HG03457 (cell line): ENCODE results near the gene SERPINB5.

Experiments
- ATAC-seq: cut with Tn5 transposase; IDR thresholded peaks from one replicate; pipeline ENCODE4 v1.9.1; 2021; ENCODE audit warnings: moderate number of reproducible peaks; ENCODE audit not compliant: unreplicated experiment

The SERPINB5 gene

DNA sequence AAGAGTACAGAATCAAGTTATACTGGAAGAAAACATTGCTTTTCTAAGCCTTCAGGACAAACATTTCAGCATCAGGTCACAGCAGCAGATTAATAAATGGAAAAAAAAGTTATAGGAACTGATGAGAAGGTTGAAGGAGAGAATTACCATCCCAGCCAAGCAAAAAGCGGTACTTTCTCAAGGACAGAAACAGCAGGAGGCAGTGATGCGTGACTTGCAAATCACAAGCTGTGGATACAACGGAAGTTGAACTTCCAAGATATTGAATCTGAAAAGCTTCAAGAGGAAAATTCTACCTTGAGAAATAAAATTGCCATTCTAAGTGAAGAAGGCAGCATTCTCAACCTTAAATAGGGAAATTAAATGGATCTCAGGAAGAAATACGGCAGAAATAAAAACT, 46.9 kb downstream of the SERPINB5 start:
- ATAC-seq: no peak

DNA sequence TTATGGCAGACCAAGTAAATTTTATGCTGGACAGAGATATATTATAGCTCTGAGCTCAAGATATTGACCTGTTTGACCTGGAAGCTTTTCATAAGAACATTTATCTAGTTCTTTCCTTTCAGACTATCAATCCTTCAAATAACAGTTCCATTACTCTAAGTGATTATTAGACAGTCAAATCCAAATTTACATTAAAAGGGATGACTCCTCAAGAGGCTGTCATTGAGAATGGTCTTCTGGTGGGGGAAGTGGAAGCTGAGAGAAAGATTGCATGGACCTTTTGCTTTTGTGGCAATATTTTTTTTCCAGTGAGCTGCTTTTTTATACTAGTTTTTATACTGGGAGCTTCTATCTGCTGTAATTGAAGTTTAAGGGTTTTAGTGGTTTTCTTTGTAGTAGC, 50.5 kb downstream of the SERPINB5 start:
- ATAC-seq: no peak

DNA sequence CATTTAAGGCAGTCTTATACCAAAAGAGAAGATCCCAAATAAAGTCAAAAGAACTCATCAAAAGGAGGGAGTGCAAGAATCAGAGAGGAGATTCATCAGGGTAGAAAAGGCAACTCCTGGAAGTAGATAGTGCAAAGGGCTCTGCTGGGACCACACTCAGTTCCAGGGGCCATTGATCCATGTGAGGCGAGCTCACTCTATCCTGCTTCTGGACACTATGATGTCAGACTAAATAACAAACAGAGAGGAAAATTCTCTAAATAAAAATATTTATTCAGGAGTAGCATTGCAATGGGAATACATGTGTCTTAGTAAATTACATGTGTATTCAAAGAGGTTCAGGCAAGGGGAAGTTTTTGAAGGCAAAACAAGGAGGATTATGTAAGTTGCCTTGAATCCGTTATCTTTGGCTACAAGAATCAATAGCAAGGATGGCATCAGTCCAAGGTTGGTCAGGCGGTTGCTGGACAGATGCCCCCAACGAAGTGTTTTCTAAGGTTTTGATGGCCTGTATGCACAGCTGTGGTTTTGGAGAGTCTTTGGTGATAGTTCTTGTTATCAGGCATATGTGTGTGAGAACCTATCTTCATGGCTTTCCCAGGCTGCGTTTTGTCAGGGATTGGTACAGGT, 52.2 kb downstream of the SERPINB5 start:
- no peak for ATAC-seq

DNA sequence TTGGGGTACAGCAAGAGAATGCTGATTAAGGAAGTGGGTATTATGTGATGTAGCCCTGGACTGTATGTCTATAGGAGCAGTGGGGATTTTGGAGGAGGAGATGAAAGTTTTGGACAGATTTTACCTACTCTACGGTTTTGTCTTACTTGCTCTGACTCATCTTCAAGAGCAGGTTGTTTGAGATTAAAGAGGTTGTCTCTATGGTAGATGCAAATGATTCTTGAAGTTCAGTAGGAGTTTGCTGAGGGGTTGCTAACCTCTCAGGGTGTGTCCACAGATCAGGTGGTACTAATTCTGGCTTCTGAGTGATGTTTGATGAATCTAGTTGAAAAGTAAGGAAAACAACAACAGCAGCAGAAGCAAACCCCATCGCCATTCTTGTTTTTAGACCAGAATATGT, 55.7 kb downstream of the SERPINB5 start:
- no peak for ATAC-seq

DNA sequence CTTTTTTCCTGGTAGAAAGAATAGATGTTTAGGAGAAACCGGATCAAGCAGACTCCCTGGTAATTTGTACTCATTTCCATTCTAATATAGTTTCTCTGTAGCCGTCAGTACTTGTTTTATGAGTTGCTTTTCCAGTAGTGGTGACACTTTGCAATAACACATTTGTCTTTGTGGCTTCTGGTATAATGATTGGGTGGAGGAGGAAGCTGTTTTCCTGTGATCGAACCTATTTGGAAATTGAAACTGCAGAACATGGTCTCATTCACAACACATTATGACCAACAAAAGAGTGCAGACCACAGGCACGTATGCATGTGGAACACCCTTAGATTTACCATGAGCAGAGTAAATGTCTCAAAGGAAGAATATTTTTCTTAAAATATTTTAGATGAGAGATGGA, 57.9 kb downstream of the SERPINB5 start:
- ATAC-seq: no peak

- ATAC-seq: no peak
Observed at GRCh38 chr18:63539904-63540510, 63.2 kb downstream of the SERPINB5 start.

- no peak for ATAC-seq
Observed at GRCh38 chr18:63542069-63542468, 65.3 kb downstream of the SERPINB5 start, which contains the start of gene SERPINB12. SERPINB12 (plus strand) TSS chr18:63542369; CDS start chr18:63556160, 13,791 bp downstream.

DNA sequence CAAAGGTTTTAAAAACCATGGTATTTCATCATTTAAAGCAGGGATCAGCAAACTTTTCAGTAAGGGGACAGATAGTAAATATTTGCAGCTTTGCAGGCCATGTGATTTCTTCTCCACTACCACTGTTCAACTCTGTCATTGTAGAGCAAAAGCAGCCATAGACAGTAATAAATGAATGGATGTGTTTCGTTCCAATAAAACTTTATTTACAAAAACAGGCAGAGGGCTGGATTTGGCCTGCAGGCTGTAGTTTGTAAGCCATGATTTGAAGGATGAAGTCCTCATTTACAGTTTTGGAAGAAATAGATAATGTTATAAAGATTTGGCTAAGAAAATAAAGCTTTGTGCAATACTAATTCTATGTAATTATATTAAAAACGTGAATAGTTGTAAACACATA, 67.3 kb downstream of the SERPINB5 start:
- no peak for ATAC-seq

DNA sequence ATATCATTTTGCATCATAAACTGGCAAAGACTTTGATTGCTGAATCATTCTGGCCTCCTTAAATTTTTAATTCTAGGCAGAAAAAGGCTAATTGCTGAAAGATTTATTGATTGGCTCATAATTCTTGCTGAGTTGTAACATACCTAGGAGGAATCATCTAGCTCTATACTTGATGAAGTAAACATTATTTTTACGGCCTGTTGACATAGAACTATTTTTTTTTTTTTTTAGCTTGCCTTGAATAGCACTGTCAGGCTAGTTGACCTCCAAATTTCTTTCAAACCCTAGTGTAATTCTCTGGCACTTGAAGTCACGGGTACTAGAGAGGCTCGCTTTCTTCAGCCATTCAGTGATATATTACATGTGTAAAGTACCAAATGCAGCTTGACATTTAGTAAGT, 68.2 kb downstream of the SERPINB5 start:
- ATAC-seq: no peak

DNA sequence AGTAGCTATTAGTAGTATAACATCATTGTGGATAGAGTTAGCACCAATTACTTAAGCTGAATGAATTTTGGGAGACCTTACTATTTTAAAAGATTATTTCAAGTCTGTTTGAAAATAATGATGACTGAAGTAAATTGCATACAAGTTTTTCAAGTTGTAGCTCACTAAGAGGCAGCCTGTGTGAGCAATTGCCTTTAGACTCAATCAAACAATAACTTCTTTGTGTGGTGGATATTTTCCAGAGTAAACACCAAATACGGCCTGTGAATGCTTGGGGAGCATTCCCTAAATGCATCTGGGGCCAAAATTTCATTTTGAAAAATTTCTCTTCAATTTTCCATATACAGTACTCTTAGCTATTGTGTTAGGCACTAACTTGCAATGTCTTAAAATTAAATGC, 73.3 kb downstream of the SERPINB5 start:
- ATAC-seq: no peak

DNA sequence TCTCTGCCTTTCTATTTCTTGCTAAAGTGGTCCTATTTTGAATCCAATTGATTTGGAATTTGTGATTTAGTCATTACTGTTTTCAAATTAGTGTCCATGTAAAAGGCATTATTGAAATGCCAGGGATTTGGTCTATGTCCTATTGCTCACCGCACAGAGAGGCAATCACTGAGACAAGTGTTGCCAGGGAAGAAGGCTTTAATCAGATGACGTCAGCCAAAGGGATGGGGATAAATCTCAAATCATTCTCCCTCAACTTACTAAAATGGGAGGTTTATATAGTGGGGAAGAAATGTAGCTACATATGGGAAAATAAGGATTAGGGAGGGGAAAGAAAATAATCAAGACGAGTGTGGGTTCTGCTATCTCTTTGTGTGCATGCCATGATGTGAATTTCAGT, 75.0 kb downstream of the SERPINB5 start:
- ATAC-seq: no peak

- no peak for ATAC-seq
Observed at GRCh38 chr18:63552581-63552980, 75.8 kb downstream of the SERPINB5 start.

- ATAC-seq: no peak
Observed at GRCh38 chr18:63553081-63553480, 76.3 kb downstream of the SERPINB5 start.
